Panc1 (cell line): ENCODE results near the gene CROCC2. TPM values are rescaled to one million over a fixed set of nuclear protein-coding genes. Genes with fewer than 3 reads are reported as not detected.

Experiments used
- ATAC-seq: fragments of 200-7000 bp; cut with Tn5 transposase; 2 replicates; pipeline ENCODE4 v1.9.1; 2020; ENCODE audit warnings: mild to moderate bottlenecking, moderate library complexity
- BruUV-seq: library from RNA; stranded (reverse); fragments of 400-500 nt; replicated peaks from 2 replicates; lab custom pipeline; 2021; lab: Mats Ljungman, UMichigan
- CTCF ChIA-PET: fragments of 300-600 bp; sonication (Branson Sonifier 250); formaldehyde crosslinking; loops from one replicate; lab custom pipeline; 2022; ENCODE audit warnings: antibody characterized with exemption; lab: Charles Lee
- POLR2A ChIA-PET: fragments of 300-600 bp; sonication (Branson Sonifier 250); formaldehyde crosslinking; loops from one replicate; lab custom pipeline; 2022; ENCODE audit warnings: antibody characterized with exemption; lab: Charles Lee
- DNase-seq: peaks from one replicate; pipeline ENCODE4 v3.0.0-alpha.2; 2010; ENCODE audit warnings: low read depth, low spot score
- H3K27ac ChIP-seq: 2 replicates; pipeline ENCODE4 v1.5.1; 2011; ENCODE audit warnings: mild to moderate bottlenecking, low read length, inconsistent platforms
- H3K27me3 ChIP-seq: fragments of 200-500 bp; sonication (Bioruptor generic); 2 replicates; pipeline ENCODE4 v1.6.0; 2014; ENCODE audit warnings: low read length, inconsistent platforms; ENCODE audit not compliant: control insufficient read depth, insufficient read depth
- H3K36me3 ChIP-seq: fragments of 200-500 bp; sonication (Bioruptor generic); 2 replicates; pipeline ENCODE4 v1.5.1; 2014; ENCODE audit warnings: inconsistent platforms, mild to moderate bottlenecking, low read length, moderate library complexity; ENCODE audit not compliant: control insufficient read depth, insufficient read depth
- H3K4me1 ChIP-seq: 2 replicates; pipeline ENCODE4 v1.5.1; 2011; ENCODE audit warnings: inconsistent platforms, mild to moderate bottlenecking, low read length, moderate library complexity; ENCODE audit not compliant: control insufficient read depth, insufficient read depth
- H3K4me3 ChIP-seq, 2 experiments: 2 replicates each; pipeline ENCODE4 v1.5.1; 2011 to 2012; ENCODE audit warnings: low read depth in 2 of 2, low read length in 2 of 2, mild to moderate bottlenecking in 2 of 2, inconsistent platforms in 1 of 2, moderate library complexity in 1 of 2
- H3K9me3 ChIP-seq: fragments of 200-500 bp; sonication (Bioruptor generic); 2 replicates; pipeline ENCODE4 v1.5.1; 2014; ENCODE audit warnings: low read depth, mild to moderate bottlenecking, inconsistent platforms, low read length, moderate library complexity; ENCODE audit not compliant: control insufficient read depth, insufficient read depth
- CTCF ChIP-seq: fragments of 450-650 bp; IDR thresholded peaks from 2 replicates; pipeline ENCODE4 v1.5.1; 2017; ENCODE audit warnings: mild to moderate bottlenecking
- POLR2AphosphoS5 ChIP-seq: IDR thresholded peaks from 2 replicates; pipeline ENCODE4 v1.6.1; 2012; ENCODE audit warnings: mild to moderate bottlenecking, low read depth, low read length, moderate library complexity
- SIN3A ChIP-seq: IDR thresholded peaks from 2 replicates; pipeline ENCODE4 v1.6.1; 2012; ENCODE audit warnings: low read depth, mild to moderate bottlenecking, low read length, moderate library complexity, borderline replicate concordance; ENCODE audit not compliant: insufficient read depth
- TCF7L2 ChIP-seq: IDR thresholded peaks from 2 replicates; pipeline ENCODE4 v1.6.1; 2011; ENCODE audit warnings: mild to moderate bottlenecking, low read depth, low read length, inconsistent platforms
- in situ Hi-C: cut with HindIII; loops from 2 replicates; pipeline ENCODE4 v1.10.0; 2016; ENCODE audit warnings: low sequenced_read_pairs, low pct_unique_long_range_greater_than_20kb
- intact Hi-C: fragments of 100-400 bp; cut with micrococcal nuclease; formaldehyde crosslinking; loops from one replicate; pipeline ENCODE4 v1.10.0; 2022; ENCODE audit not compliant: unreplicated experiment
- total RNA-seq: library from RNA; stranded (reverse); gene quantifications from one replicate; pipeline ENCODE4 v1.2.1, GENCODE V29; 2021; ENCODE audit not compliant: unreplicated experiment
- TF ChIP-seq, protein P1 (sequence below), 2 experiments: IDR thresholded peaks; 2 replicates each; pipeline ENCODE4 v1.6.1; 2011 to 2012; ENCODE audit warnings: low read depth in 2 of 2, control low read depth in 1 of 2, low read length in 1 of 2, mild to moderate bottlenecking in 1 of 2, moderate library complexity in 1 of 2; ENCODE audit not compliant: insufficient read depth in 1 of 2

Gene CROCC2
- total RNA-seq, 1 experiment from 2014 or later, result 0.23 TPM

- BruUV-seq, result no TSS peak
Measured at GRCh38 chr2:240873098-240873788, 32.9 kb upstream of the CROCC2 start.

GRCh38 chr2:240873805-240874714 lies 32.1 kb upstream of the CROCC2 start:
- intact Hi-C loops, result no loop called here
- no peak overlapping the region for H3K27ac ChIP-seq
- DNase-seq (no peak), ATAC-seq (no peak)
- TF ChIP-seq SIN3A (no peak), TCF7L2 (no peak), CTCF (no peak), POLR2AphosphoS5 (no peak)
- TF ChIP-seq, protein P1, sequence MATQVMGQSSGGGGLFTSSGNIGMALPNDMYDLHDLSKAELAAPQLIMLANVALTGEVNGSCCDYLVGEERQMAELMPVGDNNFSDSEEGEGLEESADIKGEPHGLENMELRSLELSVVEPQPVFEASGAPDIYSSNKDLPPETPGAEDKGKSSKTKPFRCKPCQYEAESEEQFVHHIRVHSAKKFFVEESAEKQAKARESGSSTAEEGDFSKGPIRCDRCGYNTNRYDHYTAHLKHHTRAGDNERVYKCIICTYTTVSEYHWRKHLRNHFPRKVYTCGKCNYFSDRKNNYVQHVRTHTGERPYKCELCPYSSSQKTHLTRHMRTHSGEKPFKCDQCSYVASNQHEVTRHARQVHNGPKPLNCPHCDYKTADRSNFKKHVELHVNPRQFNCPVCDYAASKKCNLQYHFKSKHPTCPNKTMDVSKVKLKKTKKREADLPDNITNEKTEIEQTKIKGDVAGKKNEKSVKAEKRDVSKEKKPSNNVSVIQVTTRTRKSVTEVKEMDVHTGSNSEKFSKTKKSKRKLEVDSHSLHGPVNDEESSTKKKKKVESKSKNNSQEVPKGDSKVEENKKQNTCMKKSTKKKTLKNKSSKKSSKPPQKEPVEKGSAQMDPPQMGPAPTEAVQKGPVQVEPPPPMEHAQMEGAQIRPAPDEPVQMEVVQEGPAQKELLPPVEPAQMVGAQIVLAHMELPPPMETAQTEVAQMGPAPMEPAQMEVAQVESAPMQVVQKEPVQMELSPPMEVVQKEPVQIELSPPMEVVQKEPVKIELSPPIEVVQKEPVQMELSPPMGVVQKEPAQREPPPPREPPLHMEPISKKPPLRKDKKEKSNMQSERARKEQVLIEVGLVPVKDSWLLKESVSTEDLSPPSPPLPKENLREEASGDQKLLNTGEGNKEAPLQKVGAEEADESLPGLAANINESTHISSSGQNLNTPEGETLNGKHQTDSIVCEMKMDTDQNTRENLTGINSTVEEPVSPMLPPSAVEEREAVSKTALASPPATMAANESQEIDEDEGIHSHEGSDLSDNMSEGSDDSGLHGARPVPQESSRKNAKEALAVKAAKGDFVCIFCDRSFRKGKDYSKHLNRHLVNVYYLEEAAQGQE (IDR thresholded peaks at IDR 0.05; ENCODE audit: insufficient read depth in 1 of 2, low read depth in 2 of 2, low read length in 1 of 2), result no peak
- no TSS peak for BruUV-seq
- in situ Hi-C loops, result no loop called here
- ChIA-PET POLR2A (interaction anchor here (0.6 kb wide), 1 partner anchor 276 kb away, joined by 5 read pairs; the partner anchor contains the start of gene PPP1R7), CTCF (interaction anchor here (0.6 kb wide), 1 partner anchor 41 kb away, joined by 4 read pairs; no protein-coding TSS in a partner anchor)
- H3K27me3 ChIP-seq, result no peaks in the 10 kb centered on the region
- no peaks in the 10 kb centered on the region for H3K4me1 ChIP-seq
- H3K4me3 ChIP-seq, result no peak overlapping the region
- H3K36me3 ChIP-seq, result no peaks in the 10 kb centered on the region
- no peaks in the 10 kb centered on the region for H3K9me3 ChIP-seq

More at GRCh38 chr2:240873098-240873788, 32.9 kb upstream of the CROCC2 start:
- ATAC-seq (no peak), DNase-seq (no peak)
- intact Hi-C loops, result no loop called here
- Histone ChIP-seq H3K27me3 (no peaks in the 10 kb centered on the region), H3K4me3 (no peak overlapping the region), H3K9me3 (no peaks in the 10 kb centered on the region), H3K36me3 (no peaks in the 10 kb centered on the region), H3K27ac (no peak overlapping the region), H3K4me1 (no peaks in the 10 kb centered on the region)
- TF ChIP-seq POLR2AphosphoS5, result no peak
- ChIA-PET CTCF (no interaction called here), POLR2A (no interaction called here)
- in situ Hi-C loops, result no loop called here
